GM13976 (cell line): ENCODE results near the gene SMAD1.

Source experiments
- DNase-seq: peaks from one replicate; pipeline ENCODE4 v3.0.0; 2012; ENCODE audit warnings: low spot score
- CTCF ChIP-seq: IDR thresholded peaks from 2 replicates; pipeline ENCODE4 v1.5.1; 2012; ENCODE audit warnings: borderline replicate concordance, mild to moderate bottlenecking; ENCODE audit not compliant: insufficient read depth; ENCODE audit errors: extremely low read depth, missing control alignments, control extremely low read depth
- in situ Hi-C: fragments of 300-500 bp; cut with MboI; formaldehyde crosslinking; loops from one replicate; pipeline ENCODE4 v1.12.0; 2022; ENCODE audit warnings: low sequenced_read_pairs, mixed read lengths, inconsistent platforms; ENCODE audit not compliant: unreplicated experiment

Gene SMAD1

GRCh38 chr4:145494666-145495270 is 13.1 kb downstream of the SMAD1 start:
- no peak for TF ChIP-seq CTCF
- in situ Hi-C loops: no loop called here
- DNase-seq: no peak

- in situ Hi-C loops: no loop called here
- DNase-seq: no peak
- TF ChIP-seq CTCF: no peak
Observed at GRCh38 chr4:145496292-145496691, 14.6 kb downstream of the SMAD1 start.

- no peak for TF ChIP-seq CTCF
- in situ Hi-C loops: no loop called here
- DNase-seq: no peak
Observed at GRCh38 chr4:145497199-145498149, 15.8 kb downstream of the SMAD1 start.

- in situ Hi-C loops: no loop called here
- no peak for DNase-seq
- no peak for TF ChIP-seq CTCF
Observed at GRCh38 chr4:145498430-145498829, 16.8 kb downstream of the SMAD1 start.

GRCh38 chr4:145501051-145501660 is 19.5 kb downstream of the SMAD1 start:
- DNase-seq: no peak
- TF ChIP-seq CTCF: no peak
- in situ Hi-C loops: no loop called here

GRCh38 chr4:145502809-145503208 is 21.2 kb downstream of the SMAD1 start:
- in situ Hi-C loops: no loop called here

More at GRCh38 chr4:145502809-145503208, 21.2 kb downstream of the SMAD1 start:
- no peak for TF ChIP-seq CTCF
- DNase-seq: no peak
